ENCODE results near the gene SPATA31D4.
"Not testable (repeated sequence)": the region's sequence is repeated elsewhere in the genome, so short reads cannot be mapped to it uniquely, and the experiment has no call there.

SPATA31D4 gene

GRCh38 chr9:81928305-81928704, at the start of gene SPATA31D4:
SPATA31D4 (plus strand) TSS chr9:81928428; CDS start chr9:81928514, 86 bp downstream.
- DNase-seq = not testable (repeated sequence)

- DNase-seq = no peak
These were observed 49.7 kb upstream of the SPATA31D4 start for GRCh38 chr9:81878530-81878929.

DNA sequence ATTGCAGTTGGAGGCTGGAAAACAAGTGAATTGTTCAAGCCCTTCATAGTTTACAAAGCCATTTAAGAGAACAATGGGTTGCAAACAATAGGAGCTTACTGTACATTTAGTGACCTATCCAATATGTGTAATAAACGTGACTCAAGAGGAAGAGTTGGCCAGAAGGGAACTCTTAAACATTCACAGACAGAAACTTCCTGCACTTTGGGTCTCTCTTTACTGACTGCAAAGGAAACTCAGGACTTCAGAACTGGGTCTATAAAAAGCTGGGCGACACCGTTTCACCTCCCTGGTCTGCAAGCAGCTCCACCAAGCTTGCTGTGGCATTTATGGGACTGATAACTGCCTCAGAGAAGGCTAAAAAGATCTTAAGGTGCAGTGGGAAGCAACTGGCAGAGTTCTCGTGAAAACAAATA, 48.7 kb upstream of the SPATA31D4 start:
- no peak for DNase-seq

DNA sequence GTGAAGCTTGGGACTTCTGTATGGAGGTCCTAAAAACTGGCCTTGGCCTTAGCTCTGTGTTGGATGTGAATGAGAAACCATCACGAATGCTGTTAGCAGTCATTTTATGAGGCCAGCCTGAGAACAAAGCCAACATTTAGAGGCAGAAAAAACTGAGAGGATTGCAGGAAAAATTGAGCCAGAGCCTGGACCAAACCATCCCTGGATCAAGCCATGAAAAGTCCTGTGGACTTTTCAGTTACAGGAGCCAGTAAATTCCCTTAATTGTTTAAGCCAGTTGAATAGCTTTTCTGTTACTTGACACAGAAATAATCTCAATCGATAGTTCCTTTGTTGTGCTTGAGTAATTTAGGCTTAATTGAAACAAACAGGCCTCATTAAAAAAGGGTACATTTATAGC, 42.6 kb upstream of the SPATA31D4 start:
- no peak for DNase-seq

GRCh38 chr9:81886665-81887064, 41.6 kb upstream of the SPATA31D4 start:
- DNase-seq = no peak

DNA sequence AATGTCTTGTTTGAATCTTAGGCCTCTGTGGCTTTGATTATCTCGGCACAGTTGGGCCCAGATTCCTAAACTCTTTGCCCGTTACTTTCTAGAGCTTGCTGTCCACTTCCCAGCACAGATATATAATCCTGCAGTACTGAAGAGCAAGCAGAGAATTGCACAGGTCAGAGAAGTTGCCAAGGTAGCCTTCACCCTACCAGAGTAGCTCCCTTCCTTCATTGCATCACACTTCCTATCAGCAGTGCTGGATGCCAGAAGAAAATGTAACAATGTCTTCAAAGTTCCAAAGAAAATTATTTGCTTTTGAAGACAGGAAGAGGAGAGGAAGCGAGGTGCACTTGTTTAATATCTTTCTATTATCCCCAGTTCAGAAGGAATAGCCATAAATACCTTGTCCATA, 38.1 kb upstream of the SPATA31D4 start:
- no peak for DNase-seq

DNA sequence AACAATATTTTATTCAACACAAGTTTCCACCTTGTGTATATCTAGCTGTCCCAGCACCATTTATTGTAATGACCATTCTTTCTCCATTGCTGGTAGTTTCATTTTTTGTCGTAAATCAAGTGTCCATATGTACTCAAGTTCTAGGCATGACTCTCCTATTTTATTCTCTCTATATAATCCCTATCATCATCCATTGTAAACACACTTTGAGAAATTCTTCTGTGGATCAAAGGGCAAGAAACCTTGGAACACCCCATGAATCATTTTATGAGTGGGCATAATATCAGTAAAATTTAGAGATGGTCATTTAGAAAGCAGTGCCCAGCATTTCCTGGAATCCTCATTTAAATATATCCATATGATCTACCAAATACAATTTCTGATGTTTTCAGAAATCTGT, 35.8 kb upstream of the SPATA31D4 start:
- DNase-seq = no peak

DNA sequence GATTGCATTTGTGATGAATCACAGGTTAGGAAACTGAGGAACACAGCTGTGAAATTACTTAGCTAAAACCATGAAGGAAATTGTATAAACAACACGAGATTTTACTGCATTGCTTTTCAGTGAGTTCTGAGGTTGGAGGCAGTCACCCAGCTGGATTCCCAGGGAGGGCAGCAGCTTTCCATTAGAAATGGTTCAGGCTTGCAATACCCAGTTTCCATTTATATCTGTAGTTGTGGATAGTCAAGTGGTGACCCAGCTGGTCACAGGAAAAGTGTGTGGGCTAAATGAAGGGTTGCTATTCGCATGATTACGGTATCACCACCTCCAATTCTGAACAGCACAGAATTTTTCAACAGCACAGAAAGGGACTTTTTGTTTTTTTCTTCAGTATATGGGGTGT, 34.3 kb upstream of the SPATA31D4 start:
- no peak for DNase-seq

DNA sequence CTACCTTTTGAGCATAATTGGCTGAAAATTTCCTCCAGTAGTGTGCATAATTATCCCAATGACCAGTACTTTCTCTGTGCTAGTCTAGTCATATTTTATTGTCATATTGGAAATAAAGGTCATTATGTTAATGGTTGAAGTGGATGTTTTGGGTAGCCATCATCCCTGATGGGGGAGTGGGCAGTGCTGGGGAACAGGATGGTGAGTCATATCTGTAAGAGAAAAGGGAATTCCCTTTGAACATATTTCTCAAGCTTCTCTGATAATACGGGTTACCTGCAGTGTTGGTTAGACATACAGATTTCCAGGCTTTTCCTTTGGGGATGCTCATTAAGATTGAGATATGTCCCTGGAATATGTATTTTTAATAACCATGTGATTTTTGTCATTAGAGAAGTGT, 33.3 kb upstream of the SPATA31D4 start:
- no peak for DNase-seq

- DNase-seq = no peak
These were observed 32.2 kb upstream of the SPATA31D4 start for GRCh38 chr9:81896070-81896469.

- DNase-seq = no peak
These were observed 29.4 kb upstream of the SPATA31D4 start for GRCh38 chr9:81898851-81899250.

DNA sequence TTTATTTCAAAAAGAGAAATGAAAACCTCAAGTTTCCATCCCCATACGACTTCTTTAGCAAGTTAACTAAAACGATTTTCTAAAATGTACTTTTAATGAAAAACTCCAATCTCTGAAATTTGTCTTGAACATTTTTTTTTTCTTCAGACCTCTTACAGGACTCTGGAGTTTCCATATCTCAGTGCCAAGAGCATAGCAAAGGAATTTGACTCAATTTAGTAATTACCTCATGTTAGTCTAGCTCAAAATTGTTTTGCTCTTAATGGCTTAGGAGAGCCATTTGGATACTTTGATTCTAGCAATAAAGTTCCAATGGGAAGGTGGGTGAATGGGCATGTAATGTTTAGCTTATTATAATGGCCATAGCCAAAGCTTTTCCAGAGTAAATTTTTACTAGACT, 26.0 kb upstream of the SPATA31D4 start:
- no peak for DNase-seq

DNA sequence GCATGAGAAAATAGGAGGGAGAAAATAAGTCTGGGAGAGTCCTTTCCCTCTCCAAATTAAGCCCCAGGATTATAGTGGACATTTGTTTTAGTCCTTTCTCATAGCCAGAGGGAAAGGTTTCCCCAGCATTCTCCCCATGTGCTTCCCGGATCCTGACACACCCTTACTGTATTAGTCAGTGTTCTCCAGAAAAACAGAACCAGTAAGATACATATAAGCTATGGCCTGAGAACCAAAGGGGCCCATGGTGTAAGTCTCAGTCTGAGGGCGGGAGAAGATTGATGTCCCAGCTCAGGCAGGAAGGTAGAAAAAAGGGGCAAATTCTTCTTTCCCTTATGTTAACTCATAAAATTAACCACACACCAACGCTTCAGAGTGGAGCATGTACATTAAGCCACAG, 25.6 kb upstream of the SPATA31D4 start:
- no peak for DNase-seq

DNA sequence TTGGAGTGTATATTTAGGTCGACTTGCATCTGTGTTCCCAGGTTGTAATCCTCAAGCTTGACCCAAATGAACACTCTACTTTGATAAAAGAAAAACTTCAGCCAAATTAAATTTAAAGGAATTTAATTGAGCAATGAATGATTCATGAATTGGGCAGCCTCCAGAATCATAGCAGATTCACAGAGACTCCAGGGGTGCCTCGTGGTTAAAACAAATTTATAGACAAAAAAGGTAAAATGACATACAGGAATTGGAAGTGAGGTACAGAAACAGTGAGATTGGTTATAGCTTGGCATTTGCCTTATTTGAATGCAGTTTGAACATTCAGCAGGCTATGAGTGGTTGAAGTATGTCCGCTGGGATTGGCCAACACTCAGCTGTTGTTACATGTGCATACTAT, 21.6 kb upstream of the SPATA31D4 start:
- DNase-seq = no peak

GRCh38 chr9:81912135-81912534, 16.1 kb upstream of the SPATA31D4 start:
- DNase-seq = no peak

GRCh38 chr9:81915801-81916505, 12.3 kb upstream of the SPATA31D4 start:
- DNase-seq = no peak

GRCh38 chr9:81918507-81918906, 9.7 kb upstream of the SPATA31D4 start:
- not testable (repeated sequence) for DNase-seq

GRCh38 chr9:81930147-81930546, 1.9 kb downstream of the SPATA31D4 start:
- not testable (repeated sequence) for DNase-seq

- DNase-seq = not testable (repeated sequence)
These were observed 5.3 kb downstream of the SPATA31D4 start for GRCh38 chr9:81933547-81933946.

DNA sequence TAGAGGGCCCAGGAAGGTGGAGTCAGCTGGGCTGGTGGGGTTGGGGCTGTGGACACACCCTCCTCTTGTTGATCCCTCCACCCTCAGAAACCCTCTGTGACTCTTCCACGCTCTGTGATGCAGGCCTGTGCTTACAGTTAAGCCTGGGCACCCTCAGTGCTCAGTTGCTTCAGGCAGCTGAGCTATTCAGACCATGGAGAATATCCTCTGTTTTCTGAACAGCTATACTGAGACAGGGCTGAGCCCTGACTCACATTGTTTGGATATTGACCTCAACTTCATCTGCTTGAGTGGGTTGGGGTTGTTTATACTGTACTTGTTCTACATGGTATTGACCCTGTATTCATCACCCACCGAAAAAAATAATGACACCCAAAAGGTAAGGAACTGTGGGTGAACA, 15.2 kb downstream of the SPATA31D4 start, which contains the start of gene SPATA31D3:
SPATA31D3 (plus strand) TSS at position 108 of the 400 bp plus-strand sequence; CDS start at position 194, 86 bp downstream.
- not testable (repeated sequence) for DNase-seq

GRCh38 chr9:81948650-81949049, 20.4 kb downstream of the SPATA31D4 start:
- not testable (repeated sequence) for DNase-seq

DNA sequence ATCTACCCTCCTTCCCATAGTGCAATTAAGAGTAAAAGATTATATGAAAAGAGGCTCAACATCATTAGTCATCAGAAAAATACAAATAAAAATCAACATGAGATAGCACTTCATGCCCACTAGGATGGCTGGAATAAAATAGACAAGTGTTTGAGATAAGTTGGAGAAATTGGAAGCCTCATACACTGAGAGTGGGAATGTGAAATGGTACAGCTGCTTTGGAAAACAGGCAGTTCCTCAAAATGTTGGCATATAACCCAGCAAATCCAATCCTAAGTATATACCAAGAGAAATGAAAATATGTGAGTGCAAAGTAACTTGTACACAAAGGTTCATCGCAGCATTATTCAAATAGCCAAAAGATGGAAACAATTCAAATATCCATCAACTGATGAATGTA, 24.9 kb downstream of the SPATA31D4 start:
- DNase-seq = no peak

DNA sequence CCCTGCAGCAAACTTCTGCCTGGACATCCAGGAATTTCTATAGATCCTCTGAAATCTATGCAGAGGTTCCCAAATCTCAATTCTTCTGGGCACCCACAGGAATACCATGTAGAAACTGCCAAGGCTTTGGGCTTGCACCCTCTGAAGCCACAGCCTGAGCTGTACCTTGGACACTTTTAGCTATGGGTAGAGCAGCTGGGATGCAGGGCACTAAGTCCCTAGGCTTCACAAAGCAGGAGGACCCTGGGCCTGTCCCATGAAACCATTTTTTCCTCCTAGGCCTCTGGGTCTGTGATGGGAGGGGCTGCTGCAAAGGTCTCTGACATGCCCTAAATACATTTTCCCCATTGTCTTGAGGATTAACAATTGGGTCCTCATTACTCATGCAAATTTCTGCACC, 27.4 kb downstream of the SPATA31D4 start:
- DNase-seq = no peak

DNA sequence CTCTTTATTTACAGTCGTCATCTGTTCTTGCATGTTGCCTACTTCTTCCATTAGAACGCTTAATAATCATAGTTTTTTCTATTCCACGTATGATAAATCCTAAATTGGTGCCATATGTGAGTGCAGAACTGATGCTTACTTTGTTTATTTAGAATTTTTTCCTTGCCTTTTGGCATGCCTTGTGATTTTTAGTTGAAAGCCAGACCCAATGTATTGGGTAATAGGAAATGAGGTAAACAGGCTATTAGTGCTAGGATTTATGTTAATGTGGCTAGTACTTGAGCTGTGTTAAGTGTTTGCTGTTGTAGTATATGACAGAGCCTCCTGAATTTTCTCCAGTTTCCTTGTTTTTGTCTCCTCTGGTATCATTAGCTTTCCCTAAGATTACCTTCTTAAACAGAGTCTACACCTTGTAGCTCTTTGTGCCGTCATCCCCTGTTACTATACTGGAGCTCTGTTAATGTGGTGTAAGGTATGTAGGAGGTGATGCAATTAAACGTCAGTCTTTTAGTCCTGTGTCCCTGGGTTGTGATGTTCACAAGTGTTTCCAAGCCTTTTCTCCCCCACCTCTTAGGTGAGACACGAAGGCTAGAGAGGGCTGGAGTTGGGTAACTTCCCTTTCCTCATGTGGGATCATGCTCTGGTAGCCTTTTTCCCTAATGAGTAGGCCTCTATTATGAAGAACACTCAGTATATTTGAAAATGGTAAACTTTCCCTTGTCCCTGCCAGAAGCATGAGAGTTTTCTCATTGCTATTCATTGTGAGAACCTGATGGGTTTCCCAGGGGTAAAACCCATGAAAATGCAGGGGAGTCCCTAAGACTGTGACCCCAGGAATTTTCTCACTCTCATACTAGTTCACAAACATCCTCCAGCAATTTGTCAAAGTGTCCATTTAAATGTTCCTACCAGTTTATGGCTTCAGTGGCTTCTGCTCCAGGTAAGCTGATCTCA, 36.3 kb downstream of the SPATA31D4 start:
- DNase-seq = no peak

Measured in DMS79 treated with DMSO at 0.1 percent for 48 hours (cell line).